Breast epithelium (tissue), 3 donors: ENCODE results near the gene PDZRN3.

Experiments used
- CTCF ChIP-seq, 3 donors: fragments of 450-650 bp; IDR thresholded peaks; one replicate each; pipeline ENCODE4 v1.5.1; 2016 to 2017; ENCODE audit warnings: antibody characterized with exemption in 3 of 3, mild to moderate bottlenecking in 3 of 3, moderate library complexity in 3 of 3
- POLR2A ChIP-seq: fragments of 450-650 bp; IDR thresholded peaks from one replicate; pipeline ENCODE4 v1.6.1; 2016; ENCODE audit warnings: antibody characterized with exemption, mild to moderate bottlenecking, moderate library complexity

- no peak for TF ChIP-seq CTCF (IDR thresholded peaks at IDR 0.05)
- no peak for TF ChIP-seq POLR2A
Measured at GRCh38 chr3:73536336-73536895, 88.3 kb downstream of the PDZRN3 start.
